SU-DHL-6 (cell line): Measurements from ENCODE around the gene TMEM127.

Experiments used
- H2AFZ ChIP-seq: fragments of 200-600 bp; sonication (generic); 2 replicates; pipeline ENCODE4 v1.6.1; 2014; ENCODE audit warnings: low read depth, mild to moderate bottlenecking, moderate library complexity, mixed read lengths, antibody characterized with exemption, low read length; ENCODE audit not compliant: severe bottlenecking
- H3F3A ChIP-seq: fragments of 200-600 bp; shearing (Covaris generic); 2 replicates; pipeline ENCODE4 v1.6.0; 2016; ENCODE audit warnings: antibody characterized with exemption, mild to moderate bottlenecking; ENCODE audit not compliant: insufficient read depth
- H3K27ac ChIP-seq: fragments of 200-600 bp; sonication (generic); 2 replicates; pipeline ENCODE4 v1.5.1; 2016; ENCODE audit warnings: low read depth, mild to moderate bottlenecking, low read length, moderate library complexity, mixed read lengths
- H3K27me3 ChIP-seq: fragments of 200-600 bp; sonication (generic), shearing (Covaris generic); 2 replicates; pipeline ENCODE4 v1.6.0; 2014; ENCODE audit warnings: mild to moderate bottlenecking, low read length
- H3K36me3 ChIP-seq: fragments of 200-600 bp; sonication (generic); 2 replicates; pipeline ENCODE4 v1.6.1; 2014; ENCODE audit warnings: mild to moderate bottlenecking, low read length, mixed read lengths
- H3K4me2 ChIP-seq: fragments of 300-600, 200-600 bp; shearing (Covaris generic), sonication (generic); 2 replicates; pipeline ENCODE4 v1.6.0; 2014; ENCODE audit warnings: low read length, low read depth, mild to moderate bottlenecking; ENCODE audit not compliant: poor library complexity, severe bottlenecking
- H3K4me3 ChIP-seq: fragments of 200-600 bp; sonication (generic); 2 replicates; pipeline ENCODE4 v1.5.1; 2014; ENCODE audit warnings: antibody characterized with exemption, low read length, mild to moderate bottlenecking, mixed read lengths; ENCODE audit not compliant: insufficient read depth, poor library complexity, severe bottlenecking
- H3K79me2 ChIP-seq: fragments of 200-600 bp; sonication (generic); 2 replicates; pipeline ENCODE4 v1.6.1; 2014; ENCODE audit warnings: mild to moderate bottlenecking, low read length, moderate library complexity; ENCODE audit not compliant: insufficient read depth
- H3K9ac ChIP-seq: fragments of 200-600 bp; sonication (generic); 2 replicates; pipeline ENCODE4 v1.7.0; 2014; ENCODE audit warnings: mild to moderate bottlenecking, low read length
- H3K9me2 ChIP-seq: fragments of 200-600 bp; sonication (generic); replicated peaks from 2 replicates; pipeline ENCODE4 v1.6.1; 2014; ENCODE audit warnings: low read length; ENCODE audit not compliant: insufficient read depth
- H3K9me3 ChIP-seq: fragments of 200-600 bp; sonication (generic); 2 replicates; pipeline ENCODE4 v1.6.1; 2014; ENCODE audit warnings: low read length, mixed read lengths; ENCODE audit not compliant: insufficient read depth
- H4K20me1 ChIP-seq: fragments of 200-600 bp; sonication (generic); 2 replicates; pipeline ENCODE4 v1.6.1; 2014; ENCODE audit warnings: low read depth, mild to moderate bottlenecking, antibody characterized with exemption, low read length, moderate library complexity, mixed read lengths
- EZH2phosphoT487 ChIP-seq: fragments of 200-600 bp; sonication (generic), shearing (Covaris generic); conservative IDR thresholded peaks from 2 replicates; pipeline ENCODE4 v1.6.1; 2018; ENCODE audit warnings: mild to moderate bottlenecking, antibody characterized with exemption, low read length, moderate library complexity, mixed read lengths
- TF ChIP-seq, protein P1 (sequence below): fragments of 200-600 bp; sonication (generic); IDR thresholded peaks from one replicate; pipeline ENCODE4 v1.5.1; 2017; ENCODE audit warnings: antibody characterized with exemption, mild to moderate bottlenecking, low read length, moderate library complexity; ENCODE audit not compliant: insufficient read depth, poor library complexity, severe bottlenecking

The TMEM127 gene

DNA sequence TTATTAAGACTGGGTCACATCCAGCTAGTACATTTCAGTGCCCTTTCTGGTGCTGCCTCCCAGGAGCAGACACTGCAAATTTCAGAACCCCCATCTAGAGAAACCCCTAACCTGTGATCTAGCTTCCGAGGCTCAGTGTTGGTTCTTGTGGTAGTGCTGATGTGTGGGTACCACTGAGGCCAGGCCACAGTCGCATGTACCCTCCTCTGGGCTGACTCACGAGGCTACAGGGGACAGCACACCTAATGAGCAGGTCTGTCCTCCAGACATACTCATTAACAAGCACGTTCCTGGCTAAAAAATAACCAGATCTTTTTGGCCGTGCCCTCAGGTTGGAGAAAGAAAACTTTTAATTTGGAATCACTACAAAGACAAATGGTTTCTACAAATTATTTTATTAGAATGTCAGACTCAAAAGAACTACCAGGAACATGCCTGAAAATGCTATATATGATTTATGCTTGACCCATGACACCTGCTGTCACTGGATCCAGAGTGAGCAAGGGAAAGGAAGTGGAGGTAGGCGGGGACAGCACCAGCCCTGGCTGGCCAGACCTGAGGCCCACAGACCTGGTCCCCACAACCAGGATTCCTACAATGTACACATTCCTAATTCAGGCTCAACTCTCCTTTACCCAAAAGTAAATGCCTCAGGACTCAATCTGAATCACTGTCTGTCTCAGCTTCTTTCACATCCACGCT lies 8.7 kb upstream of the TMEM127 start:
- Histone ChIP-seq H3K9me3 (no peaks in the 10 kb centered on the region), H2AFZ (no peak overlapping the region), H3K9me2 (no peaks in the 10 kb centered on the region), H3K4me3 (no peak overlapping the region), H3K4me2 (no peak overlapping the region), H3F3A (peaks cover 29% of the 10 kb centered on the region), H3K27me3 (no peaks in the 10 kb centered on the region), H3K9ac (no peak overlapping the region), H4K20me1 (no peaks in the 10 kb centered on the region), H3K79me2 (no peaks in the 10 kb centered on the region), H3K27ac (no peak overlapping the region), H3K36me3 (0 out of 2 replicates have a peak, but pooled peaks cover 4% of the 10 kb centered on the region)
- TF ChIP-seq, protein P1, sequence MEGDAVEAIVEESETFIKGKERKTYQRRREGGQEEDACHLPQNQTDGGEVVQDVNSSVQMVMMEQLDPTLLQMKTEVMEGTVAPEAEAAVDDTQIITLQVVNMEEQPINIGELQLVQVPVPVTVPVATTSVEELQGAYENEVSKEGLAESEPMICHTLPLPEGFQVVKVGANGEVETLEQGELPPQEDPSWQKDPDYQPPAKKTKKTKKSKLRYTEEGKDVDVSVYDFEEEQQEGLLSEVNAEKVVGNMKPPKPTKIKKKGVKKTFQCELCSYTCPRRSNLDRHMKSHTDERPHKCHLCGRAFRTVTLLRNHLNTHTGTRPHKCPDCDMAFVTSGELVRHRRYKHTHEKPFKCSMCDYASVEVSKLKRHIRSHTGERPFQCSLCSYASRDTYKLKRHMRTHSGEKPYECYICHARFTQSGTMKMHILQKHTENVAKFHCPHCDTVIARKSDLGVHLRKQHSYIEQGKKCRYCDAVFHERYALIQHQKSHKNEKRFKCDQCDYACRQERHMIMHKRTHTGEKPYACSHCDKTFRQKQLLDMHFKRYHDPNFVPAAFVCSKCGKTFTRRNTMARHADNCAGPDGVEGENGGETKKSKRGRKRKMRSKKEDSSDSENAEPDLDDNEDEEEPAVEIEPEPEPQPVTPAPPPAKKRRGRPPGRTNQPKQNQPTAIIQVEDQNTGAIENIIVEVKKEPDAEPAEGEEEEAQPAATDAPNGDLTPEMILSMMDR: no peak
- TF ChIP-seq EZH2phosphoT487: no peak

- H2AFZ ChIP-seq: no peak overlapping the region
- no peaks in the 10 kb centered on the region for H3K79me2 ChIP-seq
- no peak overlapping the region for H3K9ac ChIP-seq
- H3K9me2 ChIP-seq: no peaks in the 10 kb centered on the region
- H3F3A ChIP-seq: peaks cover 29% of the 10 kb centered on the region
- peaks cover 5% of the 10 kb centered on the region; the same call in 1 of the 2 replicates for H3K36me3 ChIP-seq
- no peak overlapping the region for H3K27ac ChIP-seq
- no peak overlapping the region for H3K4me2 ChIP-seq
- no peaks in the 10 kb centered on the region for H3K9me3 ChIP-seq
- H4K20me1 ChIP-seq: no peaks in the 10 kb centered on the region
- no peaks in the 10 kb centered on the region for H3K27me3 ChIP-seq
- no peak overlapping the region for H3K4me3 ChIP-seq
- no peak for TF ChIP-seq EZH2phosphoT487
- TF ChIP-seq, protein P1: no peak
Observed at GRCh38 chr2:96273763-96274162, 8.0 kb upstream of the TMEM127 start.

- no peaks in the 10 kb centered on the region for H3K27me3 ChIP-seq
- no peak overlapping the region for H2AFZ ChIP-seq
- no peak overlapping the region for H3K4me3 ChIP-seq
- H3K9ac ChIP-seq: no peak overlapping the region
- peaks cover 5% of the 10 kb centered on the region; the same call in 1 of the 2 replicates for H3K36me3 ChIP-seq
- H3K4me2 ChIP-seq: no peak overlapping the region
- no peaks in the 10 kb centered on the region for H4K20me1 ChIP-seq
- H3F3A ChIP-seq: peaks cover 29% of the 10 kb centered on the region
- no peaks in the 10 kb centered on the region for H3K9me3 ChIP-seq
- TF ChIP-seq, protein P1: no peak
- TF ChIP-seq EZH2phosphoT487: no peak
- H3K9me2 ChIP-seq: no peaks in the 10 kb centered on the region
- peaks cover 10% of the 10 kb centered on the region for H3K79me2 ChIP-seq
- H3K27ac ChIP-seq: no peak overlapping the region
Observed at GRCh38 chr2:96271995-96272394, 6.2 kb upstream of the TMEM127 start.
